C4-2B (cell line): ENCODE measurements around the gene DIO1.

Source experiments
- ZFX ChIP-seq: fragments of 450-650 bp; IDR thresholded peaks from 2 replicates; pipeline ENCODE4 v1.6.1; 2017
- TF ChIP-seq, protein P1 (sequence below): fragments of 450-650 bp; conservative IDR thresholded peaks from 2 replicates; pipeline ENCODE4 v1.5.1; 2017; ENCODE audit warnings: mild to moderate bottlenecking

DNA sequence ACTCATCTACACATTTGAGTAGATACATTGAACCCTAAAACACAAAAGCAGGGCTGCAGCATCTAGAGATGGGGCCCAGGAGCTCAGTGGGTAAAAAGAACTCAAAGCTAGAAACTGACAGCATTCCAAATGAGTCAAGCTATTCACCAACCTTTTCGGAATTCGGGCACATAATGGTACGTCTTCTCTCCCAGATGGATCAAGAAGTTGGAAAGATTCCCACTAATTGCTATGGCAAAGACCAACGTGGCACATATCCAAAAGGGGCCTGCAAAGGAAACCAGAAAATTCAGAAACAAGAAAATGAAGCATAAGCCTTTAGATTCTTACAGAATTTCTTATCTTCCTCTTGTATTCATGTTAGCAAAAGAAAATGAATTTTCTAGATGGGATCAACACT is 22.8 kb upstream of the DIO1 start:
- TF ChIP-seq, protein P1, sequence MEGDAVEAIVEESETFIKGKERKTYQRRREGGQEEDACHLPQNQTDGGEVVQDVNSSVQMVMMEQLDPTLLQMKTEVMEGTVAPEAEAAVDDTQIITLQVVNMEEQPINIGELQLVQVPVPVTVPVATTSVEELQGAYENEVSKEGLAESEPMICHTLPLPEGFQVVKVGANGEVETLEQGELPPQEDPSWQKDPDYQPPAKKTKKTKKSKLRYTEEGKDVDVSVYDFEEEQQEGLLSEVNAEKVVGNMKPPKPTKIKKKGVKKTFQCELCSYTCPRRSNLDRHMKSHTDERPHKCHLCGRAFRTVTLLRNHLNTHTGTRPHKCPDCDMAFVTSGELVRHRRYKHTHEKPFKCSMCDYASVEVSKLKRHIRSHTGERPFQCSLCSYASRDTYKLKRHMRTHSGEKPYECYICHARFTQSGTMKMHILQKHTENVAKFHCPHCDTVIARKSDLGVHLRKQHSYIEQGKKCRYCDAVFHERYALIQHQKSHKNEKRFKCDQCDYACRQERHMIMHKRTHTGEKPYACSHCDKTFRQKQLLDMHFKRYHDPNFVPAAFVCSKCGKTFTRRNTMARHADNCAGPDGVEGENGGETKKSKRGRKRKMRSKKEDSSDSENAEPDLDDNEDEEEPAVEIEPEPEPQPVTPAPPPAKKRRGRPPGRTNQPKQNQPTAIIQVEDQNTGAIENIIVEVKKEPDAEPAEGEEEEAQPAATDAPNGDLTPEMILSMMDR: no peak
- no peak for TF ChIP-seq ZFX
